ENCODE data around the gene COX7C. TPM values are rescaled to one million over a fixed set of nuclear protein-coding genes. Genes with fewer than 3 reads are reported as not detected.
"Not testable (repeated sequence)": the region's sequence is repeated elsewhere in the genome, so short reads cannot be mapped to it uniquely, and the experiment has no call there.

COX7C gene, protein sequence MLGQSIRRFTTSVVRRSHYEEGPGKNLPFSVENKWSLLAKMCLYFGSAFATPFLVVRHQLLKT
- total RNA-seq: 244 TPM

GRCh38 chr5:86617756-86618576, at the start of gene COX7C:
Gene COX7C (plus strand): TSS chr5:86617941. CDS start chr5:86618056, 115 bp downstream.
- peak; percentile 88 for DNase-seq

- not testable (repeated sequence) for DNase-seq
These were observed 48.0 kb upstream of the COX7C start for GRCh38 chr5:86569522-86570426.

GRCh38 chr5:86570427-86571083, 47.2 kb upstream of the COX7C start:
- no peak for DNase-seq

DNA sequence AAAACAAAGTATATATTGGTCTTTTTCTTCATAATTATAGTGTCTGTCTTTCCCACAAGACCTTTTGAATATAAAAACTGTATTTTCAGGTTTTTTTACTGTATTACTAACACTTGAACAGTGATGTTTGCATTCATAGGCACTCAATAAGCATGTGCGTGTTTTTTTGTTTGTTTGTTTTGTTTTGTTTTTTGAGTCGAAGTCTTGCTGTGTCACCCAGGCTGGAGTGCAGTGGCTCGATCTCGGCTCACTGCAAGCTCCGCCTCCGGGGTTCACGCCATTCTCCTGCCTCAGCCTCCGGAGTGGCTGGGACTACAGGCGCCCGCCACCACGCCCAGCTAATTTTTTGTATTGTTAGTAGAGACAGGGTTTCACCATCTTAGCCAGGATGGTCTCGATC, 46.6 kb upstream of the COX7C start:
- not testable (repeated sequence) for DNase-seq

DNA sequence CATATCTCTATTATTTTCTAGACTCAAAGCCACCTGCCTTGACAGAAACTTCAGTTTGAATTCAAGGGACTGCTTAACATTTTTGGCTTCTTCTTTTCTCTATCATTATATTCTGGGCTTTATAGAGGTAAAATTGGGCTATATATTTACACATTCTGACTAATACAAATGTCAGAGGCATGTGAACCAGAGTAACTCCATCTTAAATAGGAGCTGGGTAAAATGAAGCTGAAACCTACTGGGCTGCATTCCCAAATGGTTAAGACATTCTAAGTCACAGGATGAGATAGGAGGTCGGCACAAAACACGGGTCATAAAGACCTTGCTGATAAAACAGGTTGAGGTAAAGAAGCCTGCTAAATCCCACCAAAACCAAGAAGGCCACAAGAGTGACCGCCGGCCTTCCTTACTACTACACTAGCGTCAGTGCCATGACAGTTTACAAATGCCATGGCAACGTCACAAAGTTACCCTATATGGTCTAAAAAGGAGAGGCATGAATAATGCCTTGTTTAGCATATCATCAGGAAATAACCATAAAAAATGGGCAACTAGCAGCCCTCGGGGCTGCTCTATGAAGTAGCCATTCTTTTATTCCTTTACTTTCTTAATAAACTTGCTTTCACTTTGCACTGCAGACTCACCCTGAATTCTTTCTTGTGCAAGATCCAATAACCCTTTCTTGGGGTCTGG, 44.8 kb upstream of the COX7C start:
- DNase-seq: no peak

DNA sequence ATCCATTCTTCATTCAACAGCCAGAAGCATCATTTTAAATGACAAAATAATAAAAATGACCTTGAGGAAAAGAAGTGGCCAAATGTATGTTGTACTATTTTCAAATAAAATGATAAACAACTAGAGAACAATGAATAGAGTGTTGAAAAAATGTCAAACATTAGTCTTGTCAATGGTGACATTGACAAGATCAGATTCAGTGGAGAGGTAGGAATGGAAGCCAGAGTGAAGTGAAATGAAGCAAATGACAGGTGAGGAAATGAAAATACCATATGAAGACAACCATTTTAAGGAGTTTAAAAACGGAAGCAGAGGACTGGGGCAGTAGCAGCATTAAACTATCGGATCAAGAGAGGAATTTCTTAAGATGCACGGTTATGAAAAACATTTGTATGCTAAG, 38.2 kb upstream of the COX7C start:
- no peak for DNase-seq

GRCh38 chr5:86596476-86596875, 21.3 kb upstream of the COX7C start:
- DNase-seq: no peak

DNA sequence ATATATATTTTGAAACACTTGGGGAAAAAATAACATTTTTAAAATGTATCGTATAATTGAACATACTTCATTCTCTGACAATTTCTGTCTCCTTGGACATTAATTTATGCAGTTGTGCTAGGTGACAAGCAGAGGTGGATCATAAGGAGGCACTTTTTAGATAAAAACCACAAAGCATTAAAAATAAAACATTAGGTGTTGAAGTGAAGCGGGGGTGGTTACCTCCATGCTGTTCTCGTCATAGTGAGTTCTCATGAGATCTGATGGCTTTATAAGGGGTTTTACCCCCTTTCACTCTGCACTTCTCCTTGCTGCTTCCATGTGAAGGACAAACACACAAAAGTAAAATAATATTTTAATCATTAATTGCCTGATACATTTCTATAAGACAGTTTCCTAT, 11.9 kb upstream of the COX7C start:
- DNase-seq: no peak

- no peak for DNase-seq
These were observed 4.3 kb upstream of the COX7C start for GRCh38 chr5:86613455-86613854.

GRCh38 chr5:86617309-86617755, 409 bp upstream of the COX7C start:
- DNase-seq: no peak

DNA sequence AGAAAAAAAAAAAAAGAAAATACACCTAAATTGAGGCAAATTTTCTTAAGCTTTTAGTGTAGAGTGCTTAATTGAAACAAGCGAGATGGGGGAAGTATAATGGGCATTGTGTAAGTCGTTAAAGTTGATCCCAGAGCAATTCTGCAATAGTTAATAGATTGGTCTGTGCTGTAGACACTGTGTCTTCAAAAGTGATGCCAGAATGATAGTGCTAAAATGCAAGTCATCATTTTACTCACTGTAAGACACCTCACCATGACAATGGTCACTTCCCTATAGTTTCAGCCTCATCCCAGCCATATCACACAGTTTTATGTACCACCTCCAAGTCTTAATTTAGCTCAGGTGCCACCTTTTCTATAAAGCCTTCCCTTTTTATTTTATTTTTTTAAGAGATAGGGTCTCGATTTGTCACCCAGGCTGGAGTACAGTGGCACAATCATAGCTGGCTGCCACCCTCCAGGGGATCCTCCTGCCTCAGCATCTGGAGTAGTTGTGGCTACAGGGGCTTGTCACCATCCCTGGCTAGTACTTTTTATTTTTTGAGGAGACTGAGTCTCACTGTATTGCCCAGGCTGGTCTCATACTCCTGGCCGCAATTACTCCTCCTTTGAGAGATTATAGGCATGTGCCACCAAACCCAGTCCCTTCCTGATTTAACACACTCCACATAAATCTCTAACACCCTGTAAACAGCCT, 6.2 kb downstream of the COX7C start:
- no peak for DNase-seq

DNA sequence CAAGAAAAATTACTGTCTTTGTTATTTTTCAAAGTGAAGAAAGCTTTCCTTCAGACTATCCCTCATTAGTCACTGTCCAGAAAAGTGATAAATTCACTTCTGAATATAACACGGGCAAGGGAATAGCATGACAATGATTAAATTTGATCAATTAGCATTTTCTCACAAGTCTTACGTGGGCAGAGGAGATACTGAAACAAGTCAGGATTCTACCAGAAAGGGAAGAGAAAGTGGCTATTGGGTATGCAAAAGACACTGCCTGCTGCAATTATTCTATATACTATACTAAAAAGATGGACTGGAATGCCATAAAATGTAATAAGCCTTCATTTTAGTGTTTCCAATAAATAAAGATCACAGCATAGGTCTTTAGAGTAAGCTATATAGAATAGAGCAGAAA, 7.4 kb downstream of the COX7C start:
- DNase-seq: no peak

- no peak for DNase-seq
These were observed 8.4 kb downstream of the COX7C start for GRCh38 chr5:86626149-86626548.

DNA sequence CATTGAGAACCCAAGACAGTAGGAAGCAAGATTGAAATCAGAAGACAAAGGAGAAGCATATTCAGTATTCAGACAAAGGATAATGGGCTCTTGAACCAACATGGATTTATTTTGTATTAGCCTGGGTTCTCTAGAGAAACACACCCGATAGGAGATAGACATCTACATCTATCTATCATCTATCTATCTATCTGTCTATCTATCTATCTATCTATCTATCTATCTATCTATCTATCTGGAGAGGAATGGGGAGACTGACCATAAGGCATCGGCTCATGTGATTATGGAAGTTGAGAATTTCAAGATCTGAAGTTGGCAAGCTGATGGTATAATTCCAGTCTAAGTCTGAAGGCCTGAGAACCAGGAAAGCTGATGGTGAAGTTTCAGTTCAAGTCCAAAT, 13.4 kb downstream of the COX7C start:
- no peak for DNase-seq

DNA sequence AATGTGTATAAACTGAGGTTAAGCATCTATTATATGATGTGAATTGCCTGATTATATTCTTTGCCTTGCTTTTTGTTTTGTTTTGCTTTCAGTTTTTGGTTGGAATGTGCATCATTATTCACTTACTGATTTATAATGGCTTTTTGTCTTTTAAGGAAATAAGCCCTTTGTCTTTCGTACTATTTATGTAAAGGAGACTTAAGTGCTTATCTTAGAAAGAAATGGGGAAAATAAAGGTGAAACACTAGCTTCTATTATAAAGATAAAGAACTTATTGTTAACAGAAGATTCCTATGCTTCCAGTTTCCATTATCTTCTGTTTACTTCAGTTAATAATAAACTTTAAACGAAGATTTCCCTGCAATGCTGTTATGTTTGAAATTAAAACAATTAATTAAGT, 23.3 kb downstream of the COX7C start:
- DNase-seq: no peak

DNA sequence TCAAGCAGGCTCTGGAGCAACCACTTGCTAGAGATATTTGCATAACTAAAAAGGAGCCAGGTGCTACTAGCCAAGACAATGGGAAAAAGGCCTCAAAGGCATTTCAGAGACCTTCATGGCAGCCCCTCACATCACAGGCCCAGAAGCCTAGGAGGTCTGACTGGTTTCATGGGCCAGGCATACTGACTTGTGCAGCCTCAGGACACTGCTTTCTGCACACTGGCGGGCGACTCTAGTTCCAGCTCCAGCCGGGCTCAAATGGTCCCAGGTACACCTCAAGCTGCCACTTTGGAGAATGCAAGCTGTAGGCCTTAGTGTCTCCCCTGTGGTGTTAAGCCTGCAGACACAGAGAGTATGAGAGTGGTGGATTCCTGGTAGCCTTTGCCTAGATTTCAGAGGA, 27.1 kb downstream of the COX7C start:
- no peak for DNase-seq

DNA sequence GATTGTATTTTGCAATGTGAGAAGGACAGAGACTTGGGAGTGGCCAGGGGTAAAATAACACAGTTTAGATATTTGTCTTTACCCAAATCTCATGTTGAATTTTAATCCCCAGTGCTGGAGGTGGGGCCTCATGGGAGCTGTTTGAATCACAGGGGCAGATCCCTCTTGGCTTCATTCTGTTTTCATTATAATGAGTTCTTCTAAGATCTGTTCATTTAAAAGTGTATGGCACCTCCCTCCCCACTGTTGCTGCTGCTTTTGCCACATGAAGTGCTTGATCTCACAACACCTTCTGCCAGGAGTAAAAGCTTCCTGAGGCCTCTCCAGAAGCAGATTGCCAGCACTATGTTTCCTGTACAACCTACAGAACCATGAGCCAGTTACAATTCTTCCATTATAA, 28.1 kb downstream of the COX7C start:
- no peak for DNase-seq

- DNase-seq: no peak
These were observed 28.9 kb downstream of the COX7C start for GRCh38 chr5:86646671-86647070.

GRCh38 chr5:86649832-86650505, 32.2 kb downstream of the COX7C start:
- no peak for DNase-seq

DNA sequence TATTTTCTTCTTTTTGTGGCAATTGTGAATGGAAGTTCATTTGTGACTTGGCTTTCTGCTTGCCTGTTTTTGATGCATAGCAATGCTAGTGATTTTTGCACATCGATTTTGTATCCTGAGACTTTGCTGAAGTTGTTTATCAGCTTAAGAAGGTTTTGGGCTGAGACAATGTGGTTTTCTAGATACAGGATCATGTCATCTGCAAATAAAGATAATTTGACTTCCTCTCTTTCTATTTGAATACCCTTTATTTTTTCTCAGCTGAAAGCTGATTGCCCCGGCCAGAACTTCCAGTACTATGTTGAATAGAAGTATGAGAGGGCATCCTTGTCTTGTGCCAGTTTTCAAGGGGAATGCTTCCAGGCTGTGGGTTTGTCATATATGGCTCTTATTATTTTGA, 43.0 kb downstream of the COX7C start:
- DNase-seq: not testable (repeated sequence)

DNA sequence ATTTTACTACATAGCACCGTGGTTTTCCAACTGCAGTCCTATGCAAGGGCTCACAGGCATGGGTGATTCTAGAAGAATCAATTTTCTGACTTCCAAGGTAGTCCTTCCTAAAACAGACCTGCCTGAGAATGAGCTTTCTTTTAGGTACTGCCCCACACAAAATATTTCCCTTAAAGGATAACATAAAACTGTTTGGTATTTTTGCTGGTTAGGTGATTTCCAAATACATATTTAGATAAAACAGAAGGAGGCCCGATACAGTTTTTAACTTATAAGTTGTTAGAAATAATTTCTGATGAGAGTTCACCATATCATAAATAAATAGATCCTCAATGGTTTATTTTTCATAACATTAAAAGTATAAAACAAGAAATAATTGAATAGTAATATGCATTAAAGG, 46.4 kb downstream of the COX7C start:
- no peak for DNase-seq
